ENCODE measurements around the gene ZBTB21. TPM values are rescaled to one million over a fixed set of nuclear protein-coding genes. Genes with fewer than 3 reads are reported as not detected.

ZBTB21 gene
- polyA plus RNA-seq, 3 donors: 4.7 to 7.2 (median 6.3) TPM

GRCh38 chr21:41954654-41955499 is 55.3 kb downstream of the ZBTB21 start:
- Histone ChIP-seq H4K20me1 (ENCODE audit: insufficient read depth, low read length) (peaks cover 9% of the 10 kb centered on the region), H3K4me2 (replicated peaks; ENCODE audit: extremely low read depth, low read length, poor library complexity, severe bottlenecking) (peak overlapping the region; percentile 94), H3K36me3 (replicated peaks in 1 of 2; ENCODE audit: control insufficient read depth in 1 of 2, insufficient read depth in 2 of 2, low read length in 2 of 2) (no peaks in the 10 kb centered on the region), H3K9me3 (replicated peaks in 1 of 2; ENCODE audit: control insufficient read depth in 1 of 2, insufficient read depth in 1 of 2, low read length in 2 of 2) (no peaks in the 10 kb centered on the region), H3K27me3 (ENCODE audit: control insufficient read depth in 2 of 2, insufficient read depth in 2 of 2, low read length in 2 of 2) (peaks cover 0 to 3% of the 10 kb centered on the region in 2 donors), H3K9ac (ENCODE audit: insufficient read depth, low read length, poor library complexity, severe bottlenecking) (no peak overlapping the region), H3K27ac (ENCODE audit: low read depth in 1 of 2, low read length in 2 of 2) (no peak overlapping the region), H3K4me1 (ENCODE audit: control insufficient read depth in 1 of 2, insufficient read depth in 2 of 2, low read length in 2 of 2) (peaks cover 17 to 22% of the 10 kb centered on the region in 2 donors), H2AFZ (ENCODE audit: insufficient read depth, low read depth, low read length, poor library complexity, severe bottlenecking) (no peak overlapping the region), H3K4me3 (replicated peaks in 1 of 3; ENCODE audit: low read depth in 2 of 3, low read length in 3 of 3) (no peak overlapping the region), H3K79me2 (ENCODE audit: insufficient read depth, low read length) (peaks cover 8% of the 10 kb centered on the region)
- Mint-ChIP-seq H3K9me3 (peaks cover 0 to 3% (median 0%) of the 10 kb centered on the region in 7 donors), H3K27ac (peak overlapping the region in 1 of 7 donors; percentile 24), H3K36me3 (peaks cover under 1 to 9% of the 10 kb centered on the region in 2 donors), H3K27me3 (ENCODE audit: low read depth in 3 of 3) (peaks cover 4 to 16% (median 9%) of the 10 kb centered on the region in 3 donors), H3K4me1 (peaks cover 24% of the 10 kb centered on the region), H3K4me3 (peak overlapping the region; percentile 61 to 76)
- no peak for DNase-seq
- WGBS (ENCODE audit: insufficient coverage): 98% methylated on average over 17 of the region's 20 CpGs
- no peak for TF ChIP-seq CTCF (IDR thresholded peaks at IDR 0.05)
- intact Hi-C loops (cut with micrococcal nuclease): no loop called here

- Histone ChIP-seq H3K9me3 (replicated peaks in 1 of 2; ENCODE audit: control insufficient read depth in 1 of 2, insufficient read depth in 1 of 2, low read length in 2 of 2) (no peaks in the 10 kb centered on the region), H3K27ac (ENCODE audit: low read depth in 1 of 2, low read length in 2 of 2) (no peak within 1 kb of the TSS), H3K27me3 (ENCODE audit: control insufficient read depth in 2 of 2, insufficient read depth in 2 of 2, low read length in 2 of 2) (peaks cover 0 to 3% of the 10 kb centered on the region in 2 donors), H3K4me3 (replicated peaks in 1 of 3; ENCODE audit: low read depth in 2 of 3, low read length in 3 of 3) (peak within 1 kb of the TSS; percentile 59 to 79 (median 69)), H3K36me3 (replicated peaks in 1 of 2; ENCODE audit: control insufficient read depth in 1 of 2, insufficient read depth in 2 of 2, low read length in 2 of 2) (no peaks in the 10 kb centered on the region), H2AFZ (ENCODE audit: insufficient read depth, low read depth, low read length, poor library complexity, severe bottlenecking) (peak within 1 kb of the TSS; percentile 80), H3K4me2 (replicated peaks; ENCODE audit: extremely low read depth, low read length, poor library complexity, severe bottlenecking) (peak within 1 kb of the TSS; percentile 94), H3K79me2 (ENCODE audit: insufficient read depth, low read length) (peaks cover 8% of the 10 kb centered on the region), H3K9ac (ENCODE audit: insufficient read depth, low read length, poor library complexity, severe bottlenecking) (peak within 1 kb of the TSS; percentile 66), H3K4me1 (ENCODE audit: control insufficient read depth in 1 of 2, insufficient read depth in 2 of 2, low read length in 2 of 2) (peaks cover 17 to 22% of the 10 kb centered on the region in 2 donors), H4K20me1 (ENCODE audit: insufficient read depth, low read length) (peaks cover 9% of the 10 kb centered on the region)
- WGBS (ENCODE audit: insufficient coverage): 5% methylated on average over 85 of the region's 85 CpGs
- H3K36me3 Mint-ChIP-seq: peaks cover 4 to 9% of the 10 kb centered on the region in 2 donors
- H3K9me3 Mint-ChIP-seq: peaks cover 0 to 3% (median 0%) of the 10 kb centered on the region in 7 donors
- intact Hi-C loops (cut with micrococcal nuclease): no loop called here
- peak within 1 kb of the TSS; percentile 79 to 89 for H3K4me3 Mint-ChIP-seq
- H3K4me1 Mint-ChIP-seq: peaks cover 24% of the 10 kb centered on the region
- peak; percentile 27 to 55 (median 41) for DNase-seq
- no peak for TF ChIP-seq CTCF (IDR thresholded peaks at IDR 0.05)
- H3K27ac Mint-ChIP-seq: peak within 1 kb of the TSS in 2 of 7 donors; percentile 24 to 33
- H3K27me3 Mint-ChIP-seq (ENCODE audit: low read depth in 3 of 3): peaks cover 4 to 16% (median 9%) of the 10 kb centered on the region in 3 donors
These were observed 56.1 kb downstream of the ZBTB21 start, which contains the start of gene C2CD2 for GRCh38 chr21:41953831-41954653. C2CD2 (minus strand) TSS chr21:41954018; CDS start chr21:41953648, 370 bp downstream.

All from CD14-positive monocyte (primary cell).